MM.1S (cell line): ENCODE data around the gene MCOLN2.

Experiments
- DNase-seq: peaks from one replicate; pipeline ENCODE4 v3.0.0-alpha.2; 2015
- H2AFZ ChIP-seq: fragments of 300-600 bp; sonication (generic); 2 replicates; pipeline ENCODE4 v1.6.0; 2016; ENCODE audit warnings: antibody characterized with exemption, low read length
- H3F3A ChIP-seq: fragments of 300-600 bp; sonication (generic); 2 replicates; pipeline ENCODE4 v1.6.1; 2016; ENCODE audit warnings: mild to moderate bottlenecking, antibody characterized with exemption, low read length, moderate library complexity, mixed read lengths; ENCODE audit not compliant: insufficient read depth
- H3K27ac ChIP-seq: fragments of 300-600 bp; sonication (generic); 2 replicates; pipeline ENCODE4 v1.5.1; 2016; ENCODE audit warnings: mild to moderate bottlenecking, low read length
- H3K27me3 ChIP-seq: fragments of 300-600 bp; sonication (generic); replicated peaks from 2 replicates; pipeline ENCODE4 v1.6.0; 2016; ENCODE audit warnings: low read length; ENCODE audit not compliant: insufficient read depth
- H3K36me3 ChIP-seq: fragments of 300-600 bp; sonication (generic); replicated peaks from 2 replicates; pipeline ENCODE4 v1.6.1; 2016; ENCODE audit warnings: mild to moderate bottlenecking, low read length, mixed read lengths; ENCODE audit not compliant: insufficient read depth
- H3K4me1 ChIP-seq: fragments of 300-600 bp; sonication (generic); 2 replicates; pipeline ENCODE4 v1.6.1; 2016; ENCODE audit warnings: low read length, mixed read lengths
- H3K4me2 ChIP-seq: fragments of 300-600 bp; sonication (generic); 2 replicates; pipeline ENCODE4 v1.6.0; 2016; ENCODE audit warnings: low read depth, low read length
- H3K4me3 ChIP-seq: fragments of 300-600 bp; sonication (generic); 2 replicates; pipeline ENCODE4 v1.5.1; 2016; ENCODE audit warnings: low read length, mixed read lengths
- H3K79me2 ChIP-seq: fragments of 300-600 bp; sonication (generic); 2 replicates; pipeline ENCODE4 v1.6.1; 2016; ENCODE audit warnings: mixed run types, low read length, mixed read lengths
- H3K9ac ChIP-seq: fragments of 300-600 bp; sonication (generic); 2 replicates; pipeline ENCODE4 v1.6.1; 2016; ENCODE audit warnings: low read length, mixed read lengths
- H3K9me2 ChIP-seq: fragments of 300-600 bp; sonication (generic); replicated peaks from 2 replicates; pipeline ENCODE4 v1.6.1; 2016; ENCODE audit warnings: mild to moderate bottlenecking, low read length, mixed read lengths; ENCODE audit not compliant: insufficient read depth
- H3K9me3 ChIP-seq: fragments of 300-600 bp; sonication (generic); replicated peaks from 2 replicates; pipeline ENCODE4 v1.6.1; 2016; ENCODE audit warnings: mild to moderate bottlenecking, low read length, mixed read lengths; ENCODE audit not compliant: insufficient read depth
- H4K20me1 ChIP-seq: fragments of 300-600 bp; sonication (generic); 2 replicates; pipeline ENCODE4 v1.6.1; 2016; ENCODE audit warnings: mild to moderate bottlenecking, low read length, moderate library complexity, mixed read lengths; ENCODE audit not compliant: insufficient read depth
- EZH2 ChIP-seq: fragments of 300-600 bp; sonication (generic); optimal IDR thresholded peaks from 2 replicates; pipeline ENCODE3; 2017; ENCODE audit warnings: low read depth, mild to moderate bottlenecking, antibody characterized with exemption, low read length, mixed read lengths
- EZH2phosphoT487 ChIP-seq: fragments of 300-600 bp; sonication (generic); IDR thresholded peaks from 2 replicates; pipeline ENCODE4 v1.6.1; 2018; ENCODE audit warnings: antibody characterized with exemption, low read length
- TF ChIP-seq, protein P1 (sequence below): fragments of 300-600 bp; sonication (generic); IDR thresholded peaks from 2 replicates; pipeline ENCODE4 v1.5.1; 2016; ENCODE audit warnings: antibody characterized with exemption, low read length, mixed read lengths

MCOLN2 gene

DNA sequence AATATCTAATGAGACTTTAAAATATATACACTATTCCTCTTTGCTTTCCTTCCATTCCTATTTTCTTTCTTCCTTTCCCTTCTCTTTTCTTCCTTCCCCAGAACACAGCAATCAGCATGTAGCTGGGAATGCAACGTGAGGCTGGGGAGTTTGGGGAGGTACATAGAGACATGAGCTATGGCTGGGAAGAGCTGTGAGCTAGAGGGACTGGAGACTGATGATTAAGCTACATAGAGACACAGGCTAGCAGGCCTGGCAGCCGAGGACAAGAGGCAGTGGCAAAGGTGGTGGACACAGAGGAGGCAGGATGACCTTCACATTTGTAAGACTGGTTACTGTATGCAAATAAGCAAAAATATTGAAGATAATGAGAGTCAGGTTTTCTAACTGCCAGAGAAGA, 111.4 kb downstream of the MCOLN2 start:
- H3K36me3 ChIP-seq: no peaks in the 10 kb centered on the region
- DNase-seq: no peak
- no peak overlapping the region for H3K9ac ChIP-seq
- H3K27me3 ChIP-seq: no peaks in the 10 kb centered on the region
- no peaks in the 10 kb centered on the region for H3K79me2 ChIP-seq
- H3K4me3 ChIP-seq: no peak overlapping the region
- H3K9me3 ChIP-seq: no peaks in the 10 kb centered on the region
- TF ChIP-seq, protein P1, sequence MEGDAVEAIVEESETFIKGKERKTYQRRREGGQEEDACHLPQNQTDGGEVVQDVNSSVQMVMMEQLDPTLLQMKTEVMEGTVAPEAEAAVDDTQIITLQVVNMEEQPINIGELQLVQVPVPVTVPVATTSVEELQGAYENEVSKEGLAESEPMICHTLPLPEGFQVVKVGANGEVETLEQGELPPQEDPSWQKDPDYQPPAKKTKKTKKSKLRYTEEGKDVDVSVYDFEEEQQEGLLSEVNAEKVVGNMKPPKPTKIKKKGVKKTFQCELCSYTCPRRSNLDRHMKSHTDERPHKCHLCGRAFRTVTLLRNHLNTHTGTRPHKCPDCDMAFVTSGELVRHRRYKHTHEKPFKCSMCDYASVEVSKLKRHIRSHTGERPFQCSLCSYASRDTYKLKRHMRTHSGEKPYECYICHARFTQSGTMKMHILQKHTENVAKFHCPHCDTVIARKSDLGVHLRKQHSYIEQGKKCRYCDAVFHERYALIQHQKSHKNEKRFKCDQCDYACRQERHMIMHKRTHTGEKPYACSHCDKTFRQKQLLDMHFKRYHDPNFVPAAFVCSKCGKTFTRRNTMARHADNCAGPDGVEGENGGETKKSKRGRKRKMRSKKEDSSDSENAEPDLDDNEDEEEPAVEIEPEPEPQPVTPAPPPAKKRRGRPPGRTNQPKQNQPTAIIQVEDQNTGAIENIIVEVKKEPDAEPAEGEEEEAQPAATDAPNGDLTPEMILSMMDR: no peak
- TF ChIP-seq EZH2phosphoT487: no peak
- TF ChIP-seq EZH2: no peak
- no peaks in the 10 kb centered on the region for H3F3A ChIP-seq
- H3K4me1 ChIP-seq: no peaks in the 10 kb centered on the region
- no peak overlapping the region for H3K4me2 ChIP-seq
- no peaks in the 10 kb centered on the region for H4K20me1 ChIP-seq
- no peak overlapping the region for H3K27ac ChIP-seq
- no peaks in the 10 kb centered on the region for H3K9me2 ChIP-seq
- H2AFZ ChIP-seq: no peak overlapping the region

DNA sequence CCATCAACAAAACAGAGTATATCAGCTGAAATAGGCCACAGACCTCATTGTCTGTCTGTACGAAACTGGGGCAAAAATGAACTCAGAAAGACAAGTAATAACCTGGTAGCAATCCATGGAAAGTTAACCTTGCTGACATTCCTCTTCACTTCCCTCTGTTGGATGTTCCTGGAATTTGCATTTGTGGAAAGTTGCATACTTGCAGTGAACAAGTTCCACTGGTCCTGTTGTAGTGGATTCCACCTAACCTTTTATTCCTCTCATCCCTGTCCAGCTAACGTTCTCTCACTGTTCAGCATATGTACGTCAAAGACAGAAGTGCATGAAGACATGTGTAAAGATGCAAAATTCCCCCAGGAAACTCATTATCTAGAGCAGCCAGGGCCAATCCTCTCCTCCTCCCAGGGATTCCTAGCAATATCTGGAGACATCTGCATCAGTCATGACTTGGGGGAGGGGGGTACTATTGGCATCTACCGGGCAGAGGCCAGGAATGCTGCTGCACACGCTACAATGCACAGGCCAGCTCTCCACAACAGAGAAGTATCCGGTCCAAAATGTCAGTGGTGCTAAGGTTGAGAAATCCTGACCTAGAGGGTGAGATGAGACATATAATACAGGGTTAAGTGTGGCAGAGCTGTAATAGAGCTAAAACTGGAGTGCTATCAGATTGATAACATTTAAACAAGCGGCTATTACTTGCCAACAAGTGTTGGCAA, 112.1 kb downstream of the MCOLN2 start:
- Histone ChIP-seq H3K27me3 (no peaks in the 10 kb centered on the region), H3K36me3 (no peaks in the 10 kb centered on the region), H3F3A (no peaks in the 10 kb centered on the region), H3K4me3 (no peak overlapping the region), H3K9me2 (no peaks in the 10 kb centered on the region), H2AFZ (no peak overlapping the region), H3K79me2 (no peaks in the 10 kb centered on the region), H3K4me1 (no peaks in the 10 kb centered on the region), H3K9ac (no peak overlapping the region), H3K9me3 (no peaks in the 10 kb centered on the region), H3K4me2 (no peak overlapping the region), H4K20me1 (no peaks in the 10 kb centered on the region), H3K27ac (no peak overlapping the region)
- TF ChIP-seq, protein P1: no peak
- no peak for TF ChIP-seq EZH2
- no peak for TF ChIP-seq EZH2phosphoT487
- no peak for DNase-seq

DNA sequence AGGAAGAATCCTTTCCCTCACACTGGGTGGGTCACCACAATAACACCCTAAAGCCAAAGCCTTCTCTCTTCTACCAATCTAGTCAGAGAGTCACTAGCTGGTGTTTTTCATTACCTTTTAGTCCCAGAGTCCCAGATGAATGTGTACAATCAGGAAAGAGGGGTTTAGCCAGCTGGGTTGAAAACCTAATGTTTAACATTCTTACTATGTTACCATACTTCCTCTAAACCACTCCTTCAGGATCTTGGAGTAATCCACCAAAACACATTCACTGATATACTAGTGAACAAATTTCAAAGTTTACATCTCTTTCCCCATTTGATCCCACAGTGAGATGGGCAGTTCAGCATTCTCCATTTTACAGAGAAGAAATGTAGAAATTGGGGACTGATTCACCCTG, 113.6 kb downstream of the MCOLN2 start:
- H3K27me3 ChIP-seq: no peaks in the 10 kb centered on the region
- no peak overlapping the region for H3K4me2 ChIP-seq
- no peak overlapping the region for H2AFZ ChIP-seq
- no peak overlapping the region for H3K27ac ChIP-seq
- no peaks in the 10 kb centered on the region for H3K4me1 ChIP-seq
- no peaks in the 10 kb centered on the region for H3K36me3 ChIP-seq
- H4K20me1 ChIP-seq: no peaks in the 10 kb centered on the region
- H3K9ac ChIP-seq: no peak overlapping the region
- H3K9me3 ChIP-seq: no peaks in the 10 kb centered on the region
- H3K79me2 ChIP-seq: no peaks in the 10 kb centered on the region
- DNase-seq: no peak
- TF ChIP-seq EZH2: no peak
- TF ChIP-seq, protein P1: no peak
- no peak overlapping the region for H3K4me3 ChIP-seq
- H3K9me2 ChIP-seq: no peaks in the 10 kb centered on the region
- no peaks in the 10 kb centered on the region for H3F3A ChIP-seq
